ENCODE data around the gene PCDHA1.
"Not testable (repeated sequence)": the region's sequence is repeated elsewhere in the genome, so short reads cannot be mapped to it uniquely, and the experiment has no call there.

PCDHA1 gene

GRCh38 chr5:140785905-140786686, at the start of gene PCDHA1:
Gene PCDHA1, plus strand, starts transcription at chr5:140786140.
- no peak for DNase-seq (ENCODE audit: low read depth)

GRCh38 chr5:140737486-140737885, 48.5 kb upstream of the PCDHA1 start:
- no peak for DNase-seq (ENCODE audit: low read depth)

GRCh38 chr5:140741967-140742366, 44.0 kb upstream of the PCDHA1 start:
- no peak for DNase-seq (ENCODE audit: low read depth)

- no peak for DNase-seq (ENCODE audit: low read depth)
These were observed 32.4 kb upstream of the PCDHA1 start for GRCh38 chr5:140753561-140753960.

GRCh38 chr5:140764177-140764973, 21.6 kb upstream of the PCDHA1 start:
- no peak for DNase-seq (ENCODE audit: low read depth)

- DNase-seq (ENCODE audit: low read depth), result no peak
These were observed 18.5 kb upstream of the PCDHA1 start for GRCh38 chr5:140767444-140767843.

GRCh38 chr5:140780512-140780911, 5.4 kb upstream of the PCDHA1 start:
- no peak for DNase-seq (ENCODE audit: low read depth)

GRCh38 chr5:140787422-140787821, 1.5 kb downstream of the PCDHA1 start:
- not testable (repeated sequence) for DNase-seq (ENCODE audit: low read depth)

GRCh38 chr5:140787849-140788504, 2.0 kb downstream of the PCDHA1 start:
- not testable (repeated sequence) for DNase-seq (ENCODE audit: low read depth)

- no peak for DNase-seq (ENCODE audit: low read depth)
These were observed 5.1 kb downstream of the PCDHA1 start for GRCh38 chr5:140791089-140791488.

- DNase-seq (ENCODE audit: low read depth), result no peak
These were observed 8.8 kb downstream of the PCDHA1 start, which contains the start of gene PCDHA2 for GRCh38 chr5:140794595-140795258. Gene PCDHA2, plus strand, starts transcription at chr5:140794852.

- no peak for DNase-seq (ENCODE audit: low read depth)
These were observed 9.3 kb downstream of the PCDHA1 start for GRCh38 chr5:140795259-140795641.

GRCh38 chr5:140796072-140796717, 10.3 kb downstream of the PCDHA1 start:
- not testable (repeated sequence) for DNase-seq (ENCODE audit: low read depth)

GRCh38 chr5:140796718-140797095, 10.8 kb downstream of the PCDHA1 start:
- no peak for DNase-seq (ENCODE audit: low read depth)

- peak; percentile 15 for DNase-seq (ENCODE audit: low read depth)
These were observed 15.0 kb downstream of the PCDHA1 start, which contains the start of gene PCDHA3 for GRCh38 chr5:140800816-140801493. Gene PCDHA3, plus strand, starts transcription at chr5:140801057.

- no peak for DNase-seq (ENCODE audit: low read depth)
These were observed 15.5 kb downstream of the PCDHA1 start for GRCh38 chr5:140801494-140801841.

GRCh38 chr5:140802381-140802780, 16.4 kb downstream of the PCDHA1 start:
- not testable (repeated sequence) for DNase-seq (ENCODE audit: low read depth)

- no peak for DNase-seq (ENCODE audit: low read depth)
These were observed 16.9 kb downstream of the PCDHA1 start for GRCh38 chr5:140802781-140803271.

- DNase-seq (ENCODE audit: low read depth), result no peak
These were observed 21.2 kb downstream of the PCDHA1 start, which contains the start of gene PCDHA4 for GRCh38 chr5:140806834-140807775. Gene PCDHA4, plus strand, starts transcription at chr5:140807068.
